ENCODE data around the gene PARP6. TPM values are rescaled to one million over a fixed set of nuclear protein-coding genes. Genes with fewer than 3 reads are reported as not detected.

PARP6 gene
- total RNA-seq, 1 donor from 2014 or later: 93.9 TPM

DNA sequence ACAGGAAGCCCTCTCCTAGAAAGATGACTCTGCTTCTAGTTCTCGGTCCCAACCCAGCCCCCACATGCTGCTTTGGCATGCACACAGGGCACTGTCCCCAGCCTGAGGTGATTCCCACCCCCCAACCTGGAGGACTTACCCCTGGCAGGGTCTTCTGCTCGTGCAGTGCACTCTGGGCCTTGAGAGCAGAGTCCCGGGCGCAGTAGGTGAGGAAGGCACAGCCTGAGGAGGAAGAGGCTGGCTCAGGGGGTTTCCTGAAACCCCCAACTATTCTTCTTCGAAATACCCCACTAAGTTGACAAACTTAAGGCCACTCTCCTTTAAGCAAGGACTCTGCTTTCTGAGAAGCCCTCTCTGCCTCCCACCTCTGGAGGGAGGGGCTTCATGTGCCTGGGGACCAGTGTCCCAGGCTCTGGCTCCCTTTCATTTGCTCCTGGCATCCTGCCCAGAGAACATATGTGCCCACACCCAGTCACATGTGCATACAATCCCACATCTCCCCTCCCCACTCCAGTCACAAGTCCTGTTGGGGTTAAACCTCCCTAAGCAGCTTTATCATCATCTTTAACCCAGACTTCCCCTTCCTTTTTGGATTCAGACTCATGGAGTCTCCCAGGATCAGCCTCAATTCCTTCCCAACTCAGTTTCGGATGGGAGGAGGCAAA, 43.5 kb upstream of the PARP6 start:
- no peak overlapping the region for H3K27ac Mint-ChIP-seq (ENCODE audit: unreplicated experiment)
- TF ChIP-seq, protein P1, sequence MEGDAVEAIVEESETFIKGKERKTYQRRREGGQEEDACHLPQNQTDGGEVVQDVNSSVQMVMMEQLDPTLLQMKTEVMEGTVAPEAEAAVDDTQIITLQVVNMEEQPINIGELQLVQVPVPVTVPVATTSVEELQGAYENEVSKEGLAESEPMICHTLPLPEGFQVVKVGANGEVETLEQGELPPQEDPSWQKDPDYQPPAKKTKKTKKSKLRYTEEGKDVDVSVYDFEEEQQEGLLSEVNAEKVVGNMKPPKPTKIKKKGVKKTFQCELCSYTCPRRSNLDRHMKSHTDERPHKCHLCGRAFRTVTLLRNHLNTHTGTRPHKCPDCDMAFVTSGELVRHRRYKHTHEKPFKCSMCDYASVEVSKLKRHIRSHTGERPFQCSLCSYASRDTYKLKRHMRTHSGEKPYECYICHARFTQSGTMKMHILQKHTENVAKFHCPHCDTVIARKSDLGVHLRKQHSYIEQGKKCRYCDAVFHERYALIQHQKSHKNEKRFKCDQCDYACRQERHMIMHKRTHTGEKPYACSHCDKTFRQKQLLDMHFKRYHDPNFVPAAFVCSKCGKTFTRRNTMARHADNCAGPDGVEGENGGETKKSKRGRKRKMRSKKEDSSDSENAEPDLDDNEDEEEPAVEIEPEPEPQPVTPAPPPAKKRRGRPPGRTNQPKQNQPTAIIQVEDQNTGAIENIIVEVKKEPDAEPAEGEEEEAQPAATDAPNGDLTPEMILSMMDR (IDR thresholded peaks at IDR 0.05): no peak
- H3K27me3 Mint-ChIP-seq (ENCODE audit: unreplicated experiment): peaks cover 26% of the 10 kb centered on the region
- H3K9me3 Mint-ChIP-seq (ENCODE audit: unreplicated experiment): no peaks in the 10 kb centered on the region
- H3K4me1 Mint-ChIP-seq (ENCODE audit: unreplicated experiment): peaks cover 10% of the 10 kb centered on the region
- H3K4me3 Mint-ChIP-seq (ENCODE audit: unreplicated experiment): no peak overlapping the region
- DNase-seq (ENCODE audit: extremely low spot score, unreplicated experiment): peak; percentile 69
- H3K36me3 Mint-ChIP-seq (ENCODE audit: unreplicated experiment): no peaks in the 10 kb centered on the region

DNA sequence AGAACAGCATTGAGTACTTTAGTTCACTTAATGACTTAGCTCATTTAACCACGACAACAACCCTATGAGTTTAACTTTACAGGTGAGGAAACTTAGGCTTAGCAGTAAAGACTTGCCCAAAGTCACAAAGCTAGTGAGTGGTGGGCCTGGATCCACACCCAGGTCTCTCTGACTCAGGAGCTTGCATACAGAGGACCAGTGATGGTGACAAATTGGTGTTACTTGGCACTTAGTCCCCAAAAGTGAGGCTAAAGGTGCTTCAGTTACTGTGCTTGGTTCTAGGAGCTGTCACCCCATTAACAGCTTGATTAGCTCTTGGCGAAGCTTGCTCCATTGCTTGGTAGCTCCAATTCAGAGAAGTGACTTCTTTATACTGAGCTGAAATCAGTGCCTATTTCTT, 41.5 kb upstream of the PARP6 start:
- peaks cover 4% of the 10 kb centered on the region for H3K4me1 Mint-ChIP-seq (ENCODE audit: unreplicated experiment)
- peaks cover 36% of the 10 kb centered on the region for H3K27me3 Mint-ChIP-seq (ENCODE audit: unreplicated experiment)
- no peaks in the 10 kb centered on the region for H3K36me3 Mint-ChIP-seq (ENCODE audit: unreplicated experiment)
- H3K4me3 Mint-ChIP-seq (ENCODE audit: unreplicated experiment): no peak overlapping the region
- DNase-seq (ENCODE audit: extremely low spot score, unreplicated experiment): peak; percentile 25
- no peak overlapping the region for H3K27ac Mint-ChIP-seq (ENCODE audit: unreplicated experiment)
- no peaks in the 10 kb centered on the region for H3K9me3 Mint-ChIP-seq (ENCODE audit: unreplicated experiment)
- TF ChIP-seq, protein P1 (IDR thresholded peaks at IDR 0.05): no peak

DNA sequence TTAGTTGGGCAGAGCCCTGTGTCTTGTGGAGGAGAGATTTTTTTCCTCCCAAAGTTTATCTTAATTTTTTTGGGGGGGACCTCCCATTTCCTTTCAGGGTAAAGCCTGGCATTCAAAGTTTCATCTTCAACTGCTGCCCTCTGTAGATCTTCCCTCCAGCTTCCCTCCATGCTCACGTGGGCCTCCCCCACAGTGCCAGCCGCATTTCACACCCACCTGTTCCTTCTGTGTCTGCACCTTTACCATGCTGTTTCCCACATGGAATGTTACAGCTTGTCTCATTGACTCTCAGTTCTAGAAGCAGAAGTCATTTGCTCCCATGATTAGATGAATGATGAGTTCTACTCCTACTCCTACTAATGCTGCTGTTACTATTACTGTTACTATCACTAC, 41.1 kb upstream of the PARP6 start:
- Mint-ChIP-seq H3K27me3 (ENCODE audit: unreplicated experiment) (peaks cover 31% of the 10 kb centered on the region), H3K27ac (ENCODE audit: unreplicated experiment) (no peak overlapping the region), H3K4me3 (ENCODE audit: unreplicated experiment) (no peak overlapping the region), H3K4me1 (ENCODE audit: unreplicated experiment) (no peaks in the 10 kb centered on the region), H3K9me3 (ENCODE audit: unreplicated experiment) (no peaks in the 10 kb centered on the region), H3K36me3 (ENCODE audit: unreplicated experiment) (no peaks in the 10 kb centered on the region)
- TF ChIP-seq, protein P1 (IDR thresholded peaks at IDR 0.05): no peak
- DNase-seq (ENCODE audit: extremely low spot score, unreplicated experiment): peak; percentile 27

DNA sequence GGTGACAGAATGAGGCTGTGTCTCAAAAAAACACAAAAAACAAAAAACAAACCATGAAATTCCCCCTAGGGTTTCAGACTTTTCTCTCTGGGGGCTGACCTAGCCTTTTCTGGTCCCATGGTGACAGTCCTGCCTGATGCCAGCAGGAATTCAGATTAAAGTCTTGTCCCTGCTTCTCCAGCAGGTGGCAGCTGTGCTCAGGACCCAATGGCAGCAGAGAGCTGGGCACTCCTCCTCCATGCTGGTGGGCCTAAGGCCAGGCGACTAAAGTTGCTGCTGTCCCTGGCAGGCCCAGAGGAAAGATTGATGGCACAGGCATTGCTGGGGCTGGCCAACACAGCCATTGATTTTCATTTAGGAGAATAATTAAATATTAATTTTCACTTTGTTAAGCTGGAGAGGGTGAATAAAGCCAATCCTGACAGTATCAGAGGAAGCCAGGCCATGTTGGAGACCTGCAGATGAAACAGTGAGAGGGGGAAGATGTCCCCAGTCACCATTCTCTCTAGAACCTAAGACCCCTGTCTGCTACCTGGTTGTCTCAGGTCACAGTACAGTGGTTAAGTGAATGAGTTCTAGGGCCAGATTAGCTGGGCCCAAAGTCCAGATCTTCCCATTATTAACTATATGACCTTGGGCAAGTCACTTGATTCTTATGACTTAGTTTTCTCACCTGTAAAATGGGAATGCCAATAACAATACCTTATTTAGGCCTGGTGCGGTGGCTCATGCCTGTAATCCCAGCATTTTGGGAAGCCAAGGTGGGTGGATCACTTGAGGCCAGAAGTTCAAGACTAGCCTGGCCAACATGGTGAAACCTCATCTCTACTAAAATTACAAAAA, 40.5 kb upstream of the PARP6 start:
- Mint-ChIP-seq H3K9me3 (ENCODE audit: unreplicated experiment) (no peaks in the 10 kb centered on the region), H3K27ac (ENCODE audit: unreplicated experiment) (no peak overlapping the region), H3K27me3 (ENCODE audit: unreplicated experiment) (peaks cover 26% of the 10 kb centered on the region), H3K4me1 (ENCODE audit: unreplicated experiment) (no peaks in the 10 kb centered on the region), H3K36me3 (ENCODE audit: unreplicated experiment) (no peaks in the 10 kb centered on the region), H3K4me3 (ENCODE audit: unreplicated experiment) (no peak overlapping the region)
- DNase-seq (ENCODE audit: extremely low spot score, unreplicated experiment): peak; percentile 88
- TF ChIP-seq, protein P1 (IDR thresholded peaks at IDR 0.05): peak; percentile 72

DNA sequence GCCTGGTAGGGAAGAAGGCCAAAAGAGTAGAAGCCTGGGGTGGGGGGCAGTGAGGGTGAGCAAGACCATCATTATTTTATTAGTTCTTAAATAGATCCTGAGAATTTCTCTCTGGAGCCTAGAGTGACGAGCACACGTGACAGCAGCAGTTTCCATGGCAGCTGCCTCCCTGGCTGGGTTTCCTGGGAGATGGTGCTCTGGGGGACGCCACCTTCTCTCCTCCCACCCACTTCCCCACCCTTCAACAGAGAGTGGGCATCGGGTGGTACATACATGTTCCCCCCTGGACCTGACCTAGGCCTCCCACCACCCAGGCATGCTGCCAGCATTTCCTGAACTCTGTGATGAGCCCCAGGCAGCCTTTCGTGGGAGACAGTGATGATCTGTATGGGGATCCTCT, 34.7 kb upstream of the PARP6 start:
- Mint-ChIP-seq H3K4me1 (ENCODE audit: unreplicated experiment) (peaks cover 7% of the 10 kb centered on the region), H3K27me3 (ENCODE audit: unreplicated experiment) (peaks cover 34% of the 10 kb centered on the region), H3K9me3 (ENCODE audit: unreplicated experiment) (no peaks in the 10 kb centered on the region), H3K36me3 (ENCODE audit: unreplicated experiment) (no peaks in the 10 kb centered on the region), H3K27ac (ENCODE audit: unreplicated experiment) (no peak overlapping the region), H3K4me3 (ENCODE audit: unreplicated experiment) (no peak overlapping the region)
- TF ChIP-seq, protein P1 (IDR thresholded peaks at IDR 0.05): no peak
- DNase-seq (ENCODE audit: extremely low spot score, unreplicated experiment): no peak

Data from osteocyte (in vitro differentiated cells).